GM21360 (cell line): ENCODE results near the gene SLC2A13.
A peak's percentile ranks its signal among the peaks of the same experiment; 100 is the strongest.
"Not testable (repeated sequence)": the region's sequence is repeated elsewhere in the genome, so short reads cannot be mapped to it uniquely, and the experiment has no call there.

Experiments used
- ATAC-seq: cut with Tn5 transposase; IDR thresholded peaks from one replicate; pipeline ENCODE4 v1.9.1; 2021; ENCODE audit warnings: mild to moderate bottlenecking, moderate library complexity; ENCODE audit not compliant: unreplicated experiment

The SLC2A13 gene

DNA sequence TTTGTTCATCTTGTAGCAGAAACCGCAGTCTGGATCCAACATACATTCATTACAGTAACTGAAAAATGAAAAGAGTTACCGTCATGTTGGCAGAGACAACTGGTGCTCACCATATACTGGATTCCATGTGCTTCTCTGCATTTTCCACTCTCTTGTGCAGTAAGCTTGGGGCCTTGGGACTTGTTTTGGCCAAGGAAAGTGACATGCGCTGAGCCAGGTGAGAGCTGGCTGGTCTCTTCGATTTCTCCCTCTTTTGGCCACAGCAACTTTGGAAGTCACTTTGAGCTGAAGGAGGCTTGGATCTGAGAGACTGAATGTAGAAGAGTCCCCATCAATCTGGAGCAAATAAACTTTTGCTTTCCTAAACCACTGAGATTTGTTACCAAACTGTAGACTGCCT lies 275.7 kb downstream of the SLC2A13 start:
- ATAC-seq = no peak

DNA sequence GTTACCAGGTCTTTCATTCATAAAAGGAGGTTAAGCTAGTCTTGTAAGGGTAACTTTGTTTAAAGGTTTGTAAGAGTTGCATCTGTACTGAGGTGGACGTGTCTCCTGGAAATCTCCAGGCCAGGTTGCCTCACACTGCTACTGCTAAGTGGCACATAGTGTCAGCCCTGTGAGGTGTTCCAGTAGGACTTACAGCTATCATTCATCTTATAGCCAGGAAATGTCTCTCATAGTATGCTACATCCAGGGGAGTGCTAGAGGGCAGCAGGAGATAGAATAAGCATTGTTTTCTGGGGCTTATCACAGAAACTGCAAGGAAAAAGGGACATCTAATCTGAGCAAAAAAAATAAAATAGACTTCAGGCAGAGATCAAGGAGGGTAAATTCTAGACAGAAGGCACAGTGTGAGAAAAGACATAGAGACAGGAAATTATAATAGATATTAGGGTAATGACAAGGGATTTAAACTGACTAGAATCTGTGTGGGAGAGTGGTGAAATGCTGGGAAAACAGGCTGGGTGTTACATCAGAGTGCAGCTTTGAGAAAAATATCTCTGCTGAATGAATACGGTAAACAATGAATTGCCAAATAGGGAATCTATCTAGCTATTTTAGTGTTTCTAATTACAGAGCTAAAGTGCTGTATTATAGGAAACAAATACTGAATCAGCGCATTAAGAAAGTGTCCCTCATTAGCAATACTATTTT lies 281.2 kb downstream of the SLC2A13 start:
- ATAC-seq = no peak

DNA sequence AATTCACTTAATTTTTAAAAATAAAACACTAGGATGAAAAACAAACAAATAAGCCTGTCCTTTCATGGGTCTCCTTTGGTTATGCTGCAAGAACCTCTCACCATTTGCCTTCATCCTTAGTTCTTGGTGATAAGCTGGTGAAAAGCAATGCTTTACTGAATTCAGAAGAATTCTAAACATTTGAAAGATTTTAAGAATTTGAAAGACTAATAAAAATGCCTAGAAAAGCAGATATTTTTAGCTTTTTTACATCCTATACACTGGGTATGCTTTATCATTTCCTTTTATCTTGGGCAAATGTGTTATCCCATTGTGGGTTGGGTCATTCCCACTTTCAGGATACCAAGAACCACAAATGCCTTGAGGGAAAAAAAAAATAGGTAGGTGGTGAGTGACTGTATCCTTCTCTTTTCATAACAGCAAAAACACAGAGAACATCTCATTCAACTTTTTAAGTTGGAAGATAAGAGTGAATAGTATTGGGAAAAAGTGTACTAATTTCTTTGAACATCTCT lies 289.2 kb downstream of the SLC2A13 start:
- ATAC-seq = no peak

DNA sequence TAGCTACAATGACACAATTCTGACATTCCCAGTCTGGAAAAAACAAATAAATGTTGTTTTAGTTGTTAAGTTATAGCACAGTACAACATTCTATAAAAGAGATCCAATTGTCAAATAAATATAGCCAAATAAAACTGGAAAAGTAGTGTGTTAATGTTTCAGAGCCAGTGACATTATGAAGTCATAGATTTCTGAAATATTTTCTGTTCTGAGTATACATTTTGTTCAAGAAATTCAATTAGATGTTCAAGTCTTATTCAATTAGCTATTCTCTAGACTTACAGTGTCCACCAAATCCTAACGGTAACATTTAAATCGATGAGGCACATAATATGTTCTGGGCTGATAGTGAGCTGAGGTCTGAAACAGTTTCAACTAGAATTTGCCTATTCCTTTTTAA lies 290.1 kb downstream of the SLC2A13 start:
- no peak for ATAC-seq

DNA sequence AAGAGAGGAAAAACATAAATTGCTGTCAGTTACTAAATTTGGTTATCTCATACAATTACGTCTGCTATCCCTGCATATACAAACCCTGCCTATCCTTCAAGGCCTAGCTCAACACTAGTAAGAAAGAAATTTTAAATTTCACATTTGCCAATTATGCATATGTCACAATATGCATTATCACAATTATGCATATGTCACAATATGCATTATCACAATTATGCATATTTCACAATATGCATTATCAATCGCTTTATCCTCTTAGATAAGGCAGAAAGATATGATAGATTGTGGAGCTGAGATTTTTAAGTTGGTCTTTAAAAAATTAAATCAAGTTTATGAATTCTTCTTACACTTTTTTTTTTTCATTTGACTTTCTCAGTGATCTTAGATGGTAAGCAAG lies 291.3 kb downstream of the SLC2A13 start:
- ATAC-seq = no peak

DNA sequence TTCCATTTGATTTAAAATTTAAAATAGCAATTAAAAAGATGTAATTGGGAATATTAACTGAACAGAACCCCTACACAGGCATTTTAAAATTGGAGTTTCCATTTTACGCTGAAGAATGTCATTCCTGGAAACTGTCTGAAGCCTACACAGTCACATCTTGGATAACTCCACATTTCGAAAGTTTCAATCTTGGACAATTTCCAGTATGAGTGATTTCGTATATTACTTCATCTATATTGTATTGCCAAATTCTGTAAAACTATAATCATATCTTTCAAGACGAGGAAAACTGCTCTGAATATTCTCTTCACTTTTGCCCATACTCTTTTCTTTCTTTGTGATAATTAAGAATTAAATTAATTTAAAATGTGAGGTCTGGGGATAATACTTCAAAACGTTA lies 292.1 kb downstream of the SLC2A13 start:
- ATAC-seq = no peak

DNA sequence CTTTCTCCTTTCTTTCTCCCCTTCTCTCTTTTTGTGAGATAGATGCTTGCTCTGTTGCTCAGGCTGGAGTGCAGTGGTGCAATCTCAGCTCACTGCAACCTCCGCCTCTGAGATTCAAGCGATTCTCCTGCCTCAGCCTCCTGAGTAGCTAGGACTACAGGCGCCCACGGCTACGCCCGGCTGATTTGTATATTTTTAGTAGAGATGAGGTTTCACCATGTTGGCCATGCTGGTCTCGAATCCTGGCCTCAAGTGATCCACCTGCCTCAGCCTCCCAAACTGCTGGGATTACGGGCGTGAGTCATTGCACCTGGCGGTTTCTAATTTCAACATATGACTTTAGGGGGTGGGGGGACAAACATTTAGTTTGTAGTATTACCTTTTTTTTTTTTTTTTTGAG lies 293.4 kb downstream of the SLC2A13 start:
- not testable (repeated sequence) for ATAC-seq

DNA sequence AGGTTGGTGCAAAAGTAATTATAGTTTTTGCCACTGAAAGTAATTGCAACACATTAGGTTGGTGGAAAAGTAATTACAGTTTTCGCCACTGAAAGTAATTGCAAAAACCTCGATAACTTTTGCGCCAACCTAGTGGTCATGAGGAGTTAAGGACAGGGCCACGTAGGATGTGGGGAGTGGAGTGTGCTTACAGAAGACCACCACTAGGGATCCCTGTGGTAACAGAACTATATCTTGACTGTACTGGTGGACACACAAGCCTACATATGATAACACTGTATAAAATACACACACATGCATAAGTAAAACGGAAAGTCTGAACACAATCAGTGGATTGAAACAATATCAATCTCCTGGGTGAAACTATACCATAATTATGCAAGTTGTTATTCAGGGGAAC lies 298.8 kb downstream of the SLC2A13 start:
- peak; percentile 67 for ATAC-seq

DNA sequence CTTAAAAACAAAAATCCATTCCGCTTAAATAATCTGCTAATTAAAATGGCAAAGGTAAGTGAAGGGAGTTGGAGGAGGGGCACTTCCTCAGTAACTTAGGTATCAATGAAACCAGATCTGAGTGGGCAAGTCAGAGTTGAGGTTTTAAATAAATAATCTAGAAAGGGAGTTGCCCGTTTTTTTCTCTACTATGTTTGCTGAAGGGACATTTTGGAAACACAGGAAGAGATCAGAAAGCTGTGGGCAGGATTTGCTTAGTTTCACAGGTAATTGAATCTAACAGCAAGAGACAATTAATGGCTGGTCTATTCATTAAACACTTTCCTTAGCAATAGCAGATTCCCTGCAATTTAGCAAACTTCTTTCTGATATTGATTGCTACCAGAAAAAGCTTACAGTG lies 300.2 kb downstream of the SLC2A13 start:
- ATAC-seq = no peak

DNA sequence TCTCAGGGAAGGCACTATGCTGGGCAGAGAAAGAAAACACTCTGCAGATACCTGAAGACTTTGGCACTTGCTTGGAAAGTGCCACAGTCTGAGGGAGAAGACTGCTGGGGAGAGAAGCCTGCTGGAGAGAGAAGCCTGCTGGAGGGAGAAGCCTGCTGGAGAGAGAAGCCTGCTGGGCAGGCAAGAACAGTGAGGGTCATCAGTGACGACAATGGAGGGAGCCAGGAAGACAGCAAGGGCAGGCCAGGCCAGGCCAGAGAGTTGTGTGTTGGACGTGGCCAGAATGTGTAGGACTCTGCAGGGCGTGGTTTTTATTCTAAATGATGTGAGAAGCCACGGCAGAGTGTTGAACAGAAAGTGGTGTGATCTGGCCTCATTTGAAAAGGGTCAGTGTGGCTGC lies 301.0 kb downstream of the SLC2A13 start:
- no peak for ATAC-seq

DNA sequence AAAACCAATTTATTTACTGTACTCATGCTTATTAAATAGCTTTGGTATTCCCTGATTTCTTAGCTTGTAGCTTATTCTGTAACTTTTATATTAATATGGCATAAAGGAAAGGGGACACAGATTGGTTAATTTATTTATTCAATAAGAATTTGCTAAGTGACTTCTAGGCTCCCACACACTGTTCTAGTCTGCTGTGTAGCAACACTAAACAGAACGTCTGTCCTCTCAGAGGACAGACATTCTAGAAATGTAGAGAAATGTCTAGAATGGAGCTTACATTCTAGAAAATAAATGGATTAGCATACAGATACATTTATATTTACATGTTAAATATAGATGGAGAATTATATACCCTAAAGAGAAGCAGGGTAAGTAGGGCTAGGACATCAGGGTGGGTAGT lies 301.4 kb downstream of the SLC2A13 start:
- ATAC-seq = no peak

DNA sequence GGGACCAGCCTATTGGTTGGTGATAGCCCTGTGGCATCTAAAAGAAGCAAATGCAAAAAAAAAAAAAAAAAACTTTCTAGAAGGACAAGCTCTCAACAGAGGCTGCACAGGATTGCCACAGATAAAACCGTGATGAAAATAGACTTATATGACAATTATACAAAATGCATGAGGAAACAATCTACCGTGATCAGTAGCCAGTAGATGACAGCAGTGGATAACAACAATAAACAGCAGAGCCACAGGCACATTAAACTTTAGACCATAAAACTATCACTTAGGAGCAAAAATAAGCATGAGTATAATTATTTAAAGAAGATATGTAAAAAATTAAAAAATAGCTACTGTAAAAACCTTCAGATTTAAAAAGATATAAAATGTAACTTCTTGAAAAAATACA lies 302.7 kb downstream of the SLC2A13 start:
- no peak for ATAC-seq

DNA sequence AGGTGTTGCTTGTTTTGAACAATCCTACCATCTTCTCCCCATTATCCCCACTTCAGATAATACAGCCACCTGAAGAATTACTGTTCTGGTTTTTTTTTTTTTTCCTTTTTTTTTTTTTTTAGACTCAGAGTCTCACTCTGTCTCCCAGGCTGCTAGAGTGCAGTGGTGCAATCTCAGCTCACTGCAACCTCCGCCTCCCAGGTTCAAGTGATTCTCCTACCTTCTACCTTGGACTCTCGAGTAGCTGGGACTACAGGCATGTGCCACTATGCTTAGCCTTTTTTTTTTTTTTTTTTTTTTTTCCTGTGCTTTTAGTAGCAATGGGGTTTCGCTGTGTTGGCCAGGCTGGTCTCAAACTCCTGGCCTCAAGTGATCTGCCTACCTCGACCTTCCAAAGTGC lies 306.9 kb downstream of the SLC2A13 start:
- no peak for ATAC-seq

DNA sequence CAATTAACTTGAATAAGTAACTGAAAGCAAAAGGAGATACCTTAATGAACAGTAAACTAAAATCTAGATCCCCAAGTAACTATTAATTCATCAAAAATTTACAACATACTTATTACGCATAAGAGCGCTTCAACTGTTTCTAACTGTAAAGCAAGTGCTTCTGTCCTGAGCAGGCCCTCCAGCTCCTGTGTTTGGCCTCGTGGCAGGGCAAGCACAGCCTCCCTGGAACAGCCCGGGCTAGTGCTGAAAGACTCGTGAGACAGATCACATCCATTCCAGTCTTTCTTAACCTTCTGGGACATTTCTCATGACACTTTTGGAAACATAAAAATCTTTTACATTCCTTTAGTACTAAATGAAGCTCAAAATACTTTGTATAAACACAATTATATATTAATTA lies 307.5 kb downstream of the SLC2A13 start:
- ATAC-seq = no peak

DNA sequence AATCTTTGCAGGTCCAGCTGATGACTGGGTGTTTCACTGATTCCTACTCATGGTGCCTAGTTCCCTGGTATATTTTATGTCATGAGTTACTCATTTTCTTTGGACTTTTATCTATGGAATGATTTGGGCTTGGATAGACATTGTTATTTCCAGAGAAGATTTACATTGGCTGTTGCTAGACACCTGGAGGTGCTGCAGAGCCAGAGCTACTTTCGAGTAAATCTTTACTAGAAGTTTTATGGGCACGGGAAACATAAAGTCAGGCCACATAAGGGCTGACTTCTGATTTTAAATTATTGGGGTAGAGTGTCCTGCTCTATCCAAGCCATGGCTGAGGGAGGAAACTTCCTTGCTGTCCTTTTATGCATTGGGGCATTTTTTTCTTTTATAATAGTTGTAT lies 310.4 kb downstream of the SLC2A13 start:
- no peak for ATAC-seq

DNA sequence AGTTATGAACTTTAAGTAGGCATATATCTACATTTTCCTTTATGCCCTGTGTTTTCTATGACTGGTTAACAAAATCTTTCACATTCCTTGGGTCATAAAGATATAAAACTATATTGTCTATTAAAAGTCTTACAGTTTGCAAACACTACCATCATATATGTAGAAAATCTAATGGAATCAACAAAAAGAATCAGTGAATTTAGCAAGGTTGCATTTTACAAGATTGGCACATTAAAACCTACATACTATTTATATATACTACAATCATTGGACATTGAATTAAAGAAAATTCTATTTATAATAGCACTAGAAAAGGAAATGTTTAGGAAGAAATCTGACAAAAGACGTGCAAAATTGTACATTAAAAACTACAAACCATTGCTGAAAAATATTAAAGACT lies 312.9 kb downstream of the SLC2A13 start:
- no peak for ATAC-seq

DNA sequence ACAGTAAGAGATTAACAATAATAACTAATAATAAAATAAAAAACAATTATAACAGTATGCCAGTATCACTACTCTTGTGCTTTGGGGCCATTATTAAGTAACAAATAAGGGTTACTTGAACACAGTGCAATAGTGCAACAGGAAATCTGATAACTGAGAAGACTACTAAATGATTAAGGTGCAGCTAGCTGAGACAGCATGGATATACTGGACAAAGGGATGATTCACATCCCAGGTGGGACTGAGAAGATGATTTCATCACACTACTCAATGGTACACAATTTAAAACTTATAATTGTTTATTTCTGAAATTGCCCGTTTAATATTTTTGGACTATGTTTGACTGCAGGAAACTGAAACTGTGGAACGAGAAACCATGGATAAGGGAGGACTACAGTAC lies 317.6 kb downstream of the SLC2A13 start:
- ATAC-seq = no peak

DNA sequence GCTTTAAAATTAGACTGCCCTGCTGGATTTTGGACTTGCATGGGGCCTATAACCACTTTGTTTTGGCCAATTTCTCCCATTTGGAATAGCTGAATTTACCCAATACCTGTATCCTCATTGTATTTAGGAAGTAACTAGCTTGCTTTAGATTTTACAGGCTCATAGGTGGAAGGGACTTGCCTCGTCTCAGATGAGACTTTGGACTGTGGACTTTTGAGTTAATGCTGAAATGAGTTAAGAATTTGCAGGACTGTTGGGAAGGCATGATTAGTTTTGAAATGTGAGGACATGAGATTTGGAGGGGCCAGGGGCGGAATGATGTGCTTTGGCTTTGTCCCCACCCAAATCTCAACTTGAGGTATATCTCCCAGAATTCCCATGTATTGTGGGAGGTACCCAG lies 320.1 kb downstream of the SLC2A13 start:
- not testable (repeated sequence) for ATAC-seq

DNA sequence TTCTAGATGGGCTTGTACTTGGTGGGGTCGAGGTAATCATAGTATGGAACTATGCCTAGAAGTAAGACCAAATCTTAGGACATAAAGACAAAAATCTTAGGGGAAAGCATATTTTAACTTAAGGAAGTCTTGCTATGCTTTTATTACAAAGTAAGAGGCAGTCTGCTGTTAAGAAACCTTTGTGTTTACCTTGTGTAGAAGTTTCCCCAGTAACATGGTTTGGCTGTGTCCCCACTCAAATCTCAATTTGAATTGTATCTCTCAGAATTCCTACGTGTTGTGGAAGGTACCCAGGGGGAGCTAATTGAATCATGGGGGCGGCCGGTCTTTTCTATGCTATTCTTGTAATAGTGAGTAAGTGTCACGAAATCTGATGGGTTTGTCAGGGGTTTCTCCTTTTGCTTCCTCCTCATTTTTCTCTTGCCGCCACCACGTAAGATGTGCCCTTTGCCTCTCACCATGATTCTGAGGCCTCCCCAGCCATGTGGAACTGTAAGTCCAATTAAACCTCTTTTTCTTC lies 323.8 kb downstream of the SLC2A13 start:
- no peak for ATAC-seq

DNA sequence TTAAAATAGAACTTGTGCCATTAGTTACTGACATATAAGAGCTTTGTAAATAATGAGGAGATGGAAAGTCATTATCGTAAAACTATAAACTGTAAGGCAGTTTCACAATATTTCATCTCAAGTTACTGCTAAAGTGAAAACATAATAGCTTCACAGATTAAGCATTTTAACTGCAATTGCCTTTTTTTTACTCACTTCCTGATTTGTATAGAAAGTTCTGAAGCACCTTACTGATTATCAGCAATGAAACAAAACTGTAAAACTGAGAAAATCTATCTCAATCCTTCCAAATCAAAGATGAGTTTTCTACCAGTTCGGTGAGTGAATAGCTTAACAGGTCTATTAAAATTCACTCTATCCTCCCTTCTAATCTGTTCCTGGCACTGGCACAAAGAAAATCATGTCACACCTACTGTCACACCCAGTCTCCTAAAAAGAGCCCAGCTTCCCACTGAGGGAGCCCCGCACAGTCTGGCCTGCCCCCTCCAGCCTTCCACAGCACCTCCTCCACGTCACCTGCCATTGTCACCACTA lies 324.9 kb downstream of the SLC2A13 start:
- no peak for ATAC-seq

DNA sequence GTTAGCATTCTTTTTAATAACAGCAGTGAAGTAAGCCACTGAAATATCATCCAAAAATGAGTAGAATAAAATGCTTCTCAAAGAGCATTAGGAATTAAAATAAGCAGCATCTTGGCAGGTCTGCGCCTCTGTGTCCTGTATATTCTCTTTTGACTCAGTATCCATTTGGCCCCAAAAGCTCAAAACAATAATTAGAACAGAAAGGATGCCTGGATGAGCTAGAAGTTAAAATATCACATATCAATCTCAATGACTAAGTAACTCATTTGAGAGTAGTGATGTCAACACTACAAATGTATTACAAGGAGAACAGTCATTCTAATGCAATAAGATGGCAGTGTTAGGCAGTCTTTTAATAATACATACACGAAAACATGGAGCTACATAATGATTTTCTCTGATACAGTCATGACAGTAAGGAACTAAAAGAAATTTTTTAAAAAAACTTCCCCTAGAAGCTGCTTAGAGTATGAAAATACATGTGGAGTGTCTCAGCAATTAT lies 325.4 kb downstream of the SLC2A13 start:
- no peak for ATAC-seq

DNA sequence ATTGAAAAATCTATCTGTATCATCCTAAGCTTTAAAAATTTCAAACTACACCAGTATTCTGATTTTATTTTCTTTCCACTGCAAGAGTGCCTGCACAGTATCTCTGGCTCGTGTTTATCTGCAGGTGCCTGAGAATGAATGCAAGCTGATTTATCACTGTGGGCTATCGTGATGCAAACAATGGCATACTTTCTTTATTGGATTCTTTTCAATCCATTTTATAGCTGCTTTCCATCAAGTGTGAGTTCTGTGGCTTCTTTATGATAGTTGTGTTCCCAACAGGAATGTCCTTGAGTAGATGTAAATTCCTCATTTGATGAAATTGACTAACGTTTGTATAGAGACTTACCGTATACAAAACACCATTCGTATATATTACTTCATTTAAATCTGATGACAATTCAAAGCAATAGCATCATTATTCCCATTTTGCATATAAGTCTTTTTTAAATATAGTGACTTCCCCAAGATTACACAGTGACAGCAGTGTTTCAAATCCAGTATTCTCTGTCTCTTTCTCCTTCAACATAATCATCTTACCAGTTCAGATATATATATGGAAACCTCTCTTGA lies 326.0 kb downstream of the SLC2A13 start:
- ATAC-seq = no peak
